GM10847 (cell line): ENCODE results near the gene TERT.

Source experiments
- POLR2A ChIP-seq: IDR thresholded peaks from 2 replicates; pipeline ENCODE4 v1.6.1; 2011; ENCODE audit not compliant: insufficient read length; ENCODE audit errors: extremely low read depth

TERT gene

GRCh38 chr5:1304033-1304432 is 9.2 kb upstream of the TERT start:
- TF ChIP-seq POLR2A = no peak

GRCh38 chr5:1302258-1302657 is 7.4 kb upstream of the TERT start:
- no peak for TF ChIP-seq POLR2A

- TF ChIP-seq POLR2A = no peak
Measured at GRCh38 chr5:1300581-1301083, 5.8 kb upstream of the TERT start.

GRCh38 chr5:1299961-1300360 is 5.1 kb upstream of the TERT start:
- no peak for TF ChIP-seq POLR2A

- no peak for TF ChIP-seq POLR2A
Measured at GRCh38 chr5:1299511-1299850, 4.6 kb upstream of the TERT start.

- TF ChIP-seq POLR2A = no peak
Measured at GRCh38 chr5:1298723-1299510, 4.0 kb upstream of the TERT start.

- TF ChIP-seq POLR2A = no peak
Measured at GRCh38 chr5:1298067-1298551, 3.2 kb upstream of the TERT start.

- TF ChIP-seq POLR2A = no peak
Measured at GRCh38 chr5:1297243-1297642, 2.4 kb upstream of the TERT start.

- no peak for TF ChIP-seq POLR2A
Measured at GRCh38 chr5:1295650-1296037, 776 bp upstream of the TERT start.

GRCh38 chr5:1294206-1294834 is 548 bp downstream of the TERT start:
- no peak for TF ChIP-seq POLR2A

- no peak for TF ChIP-seq POLR2A
Measured at GRCh38 chr5:1293416-1294205, 1.3 kb downstream of the TERT start.

GRCh38 chr5:1292846-1293415 is 1.9 kb downstream of the TERT start:
- TF ChIP-seq POLR2A = no peak

- TF ChIP-seq POLR2A = no peak
Measured at GRCh38 chr5:1292139-1292538, 2.7 kb downstream of the TERT start.

GRCh38 chr5:1291611-1292080 is 3.2 kb downstream of the TERT start:
- no peak for TF ChIP-seq POLR2A
